HL-60/S4 (cell line): ENCODE data around the gene TOM1.
"Not testable (repeated sequence)": the region's sequence is repeated elsewhere in the genome, so short reads cannot be mapped to it uniquely, and the experiment has no call there.

Source experiments
- in situ Hi-C: fragments of 300-500 bp; cut with MboI; formaldehyde crosslinking; loops from 2 replicates; pipeline ENCODE4 v1.14.3; 2022; ENCODE audit warnings: low sequenced_read_pairs

Gene TOM1

DNA sequence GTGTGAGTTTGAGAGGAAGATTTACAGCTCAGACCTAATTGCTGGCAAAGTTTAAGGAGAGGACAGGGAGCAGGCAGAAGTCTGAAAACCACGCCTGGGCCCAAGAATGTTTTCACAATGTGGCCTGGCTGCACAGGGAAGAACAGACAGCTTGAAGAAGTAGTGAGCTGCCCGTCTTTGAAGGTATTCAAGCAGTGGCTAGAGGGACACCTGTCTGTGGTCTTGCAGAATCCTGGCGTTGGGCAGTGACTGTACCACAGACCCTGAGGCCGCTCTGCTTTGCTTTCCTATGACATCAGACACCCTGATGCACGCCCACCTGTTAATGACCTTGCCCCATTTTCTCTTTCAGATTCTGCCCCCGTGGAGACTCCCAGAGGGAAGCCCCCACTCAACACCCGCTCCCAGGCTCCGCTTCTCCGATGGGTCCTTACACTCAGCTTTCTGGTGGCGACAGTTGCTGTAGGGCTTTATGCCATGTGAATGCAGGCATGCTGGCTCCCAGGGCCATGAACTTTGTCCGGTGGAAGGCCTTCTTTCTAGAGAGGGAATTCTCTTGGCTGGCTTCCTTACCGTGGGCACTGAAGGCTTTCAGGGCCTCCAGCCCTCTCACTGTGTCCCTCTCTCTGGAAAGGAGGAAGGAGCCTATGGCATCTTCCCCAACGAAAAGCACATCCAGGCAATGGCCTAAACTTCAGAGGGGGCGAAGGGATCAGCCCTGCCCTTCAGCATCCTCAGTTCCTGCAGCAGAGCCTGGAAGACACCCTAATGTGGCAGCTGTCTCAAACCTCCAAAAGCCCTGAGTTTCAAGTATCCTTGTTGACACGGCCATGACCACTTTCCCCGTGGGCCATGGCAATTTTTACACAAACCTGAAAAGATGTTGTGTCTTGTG lies 93.7 kb downstream of the TOM1 start:
- in situ Hi-C loops: no loop called here

DNA sequence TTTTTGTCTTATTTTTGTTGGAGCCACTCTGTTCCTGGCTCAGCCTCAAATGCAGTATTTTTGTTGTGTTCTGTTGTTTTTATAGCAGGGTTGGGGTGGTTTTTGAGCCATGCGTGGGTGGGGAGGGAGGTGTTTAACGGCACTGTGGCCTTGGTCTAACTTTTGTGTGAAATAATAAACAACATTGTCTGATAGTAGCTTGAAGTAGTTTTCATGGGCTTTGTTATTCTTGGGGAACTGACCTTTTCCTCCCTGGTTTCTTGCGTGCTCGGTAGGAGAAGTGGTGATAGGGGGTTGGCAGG lies 94.3 kb downstream of the TOM1 start:
- in situ Hi-C loops: no loop called here

DNA sequence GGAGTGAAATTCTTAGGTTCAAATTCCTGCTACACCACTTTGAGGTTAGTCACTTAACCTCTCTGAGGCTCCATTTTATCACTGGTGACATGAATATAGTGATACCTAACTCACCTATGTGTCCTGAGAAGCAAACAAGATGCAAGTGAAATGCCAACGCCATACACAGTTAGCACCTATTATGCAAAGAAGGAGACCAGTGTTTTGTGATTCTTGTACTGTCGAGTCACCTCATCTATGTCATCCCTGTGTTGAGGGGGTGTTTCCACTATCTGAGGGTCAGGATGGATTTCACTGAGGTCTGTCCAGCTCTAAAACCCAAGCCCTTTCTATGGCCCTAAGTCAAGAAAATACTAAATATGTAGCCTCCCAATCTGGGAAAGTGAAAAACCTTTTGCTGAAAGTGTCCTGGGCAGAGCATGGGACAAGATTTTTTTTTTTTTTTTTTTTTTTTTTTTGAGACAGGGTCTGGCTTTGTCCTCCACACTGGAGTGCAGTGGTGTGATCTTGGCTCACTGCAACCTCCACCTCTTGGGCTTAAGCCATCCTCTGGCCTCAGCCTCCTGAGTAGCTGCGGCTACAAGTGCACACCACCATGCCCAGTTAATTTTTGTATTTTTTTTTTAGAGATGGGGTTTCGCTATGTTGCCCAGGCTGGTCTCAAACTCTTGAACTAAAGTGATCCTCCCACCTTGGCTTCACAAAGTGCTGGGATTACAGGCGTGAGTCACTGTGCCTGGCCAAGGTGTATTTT lies 95.3 kb downstream of the TOM1 start:
- in situ Hi-C loops: no loop called here

DNA sequence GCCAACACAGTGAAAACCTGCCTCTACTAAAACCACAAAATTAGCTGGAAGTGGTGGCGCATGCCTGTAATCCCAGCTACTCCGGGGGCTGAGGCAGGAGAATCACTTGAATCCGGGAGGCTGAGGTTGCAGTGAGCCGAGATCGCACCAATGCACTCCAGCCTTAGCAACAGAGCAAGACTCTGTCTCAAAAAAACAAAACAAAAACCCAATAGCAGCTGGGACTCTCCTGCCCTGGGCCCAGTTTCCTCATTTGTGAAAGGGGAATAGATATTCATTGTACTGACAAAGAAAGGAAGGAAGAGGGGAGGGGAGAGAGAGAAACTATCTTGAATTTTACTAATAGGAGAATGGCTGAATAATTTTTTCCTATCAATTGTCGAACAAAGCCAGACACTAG lies 96.9 kb downstream of the TOM1 start:
- in situ Hi-C loops: not testable (repeated sequence)

DNA sequence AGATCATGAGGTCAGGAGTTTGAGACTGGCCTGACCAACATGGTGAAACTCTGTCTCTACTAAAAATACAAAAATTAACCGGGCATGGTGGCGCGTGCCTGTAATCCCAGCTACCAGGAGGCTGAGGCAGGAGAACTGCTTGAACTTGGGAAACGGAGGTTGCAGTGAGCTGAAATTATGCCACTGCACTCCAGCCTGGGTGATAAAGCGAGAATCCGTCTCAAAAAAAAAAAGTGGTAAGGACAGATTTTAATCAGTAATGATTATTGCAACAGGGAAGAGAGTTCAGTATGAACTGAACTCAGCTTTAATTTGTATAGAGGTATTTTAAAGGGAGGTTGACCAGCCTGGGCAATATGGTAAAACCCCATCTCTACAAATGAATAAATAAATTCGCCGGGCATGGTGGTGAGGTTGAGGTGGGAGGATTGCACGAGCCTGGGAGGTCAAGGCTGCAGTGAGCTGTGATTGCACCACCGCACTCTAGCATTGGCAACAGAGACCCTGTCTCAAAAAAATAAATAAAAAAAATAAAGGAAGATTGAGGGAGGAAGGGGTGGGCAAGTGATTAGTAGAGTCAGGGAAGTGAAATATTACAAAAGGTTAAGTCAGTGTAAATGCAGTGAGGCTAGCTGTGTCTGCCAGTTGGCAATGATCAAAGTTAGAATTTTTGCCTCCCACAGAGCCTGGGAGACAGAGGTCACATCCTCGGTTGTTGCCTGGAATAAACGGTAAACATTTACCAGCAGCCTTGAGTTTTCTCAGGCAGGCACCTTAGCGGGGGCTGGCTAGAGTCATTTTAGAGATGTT lies 97.6 kb downstream of the TOM1 start:
- in situ Hi-C loops: no loop called here
